Measurements from ENCODE around the gene FRMD4A.

GRCh38 chr10:13998163-13998835 lies 332.4 kb downstream of the FRMD4A start:
- TF ChIP-seq POLR2A (IDR thresholded peaks at IDR 0.05) (no peak), EP300 (IDR thresholded peaks at IDR 0.05; ENCODE audit: low read depth) (no peak), CTCF (IDR thresholded peaks at IDR 0.05) (no peak), POLR2AphosphoS5 (IDR thresholded peaks at IDR 0.05) (no peak)
